ENCODE data around the gene CUL3. TPM values are rescaled to one million over a fixed set of nuclear protein-coding genes. Genes with fewer than 3 reads are reported as not detected.

CUL3 gene
- total and polyA plus RNA-seq, 2 of the 13 experiments (the other 11 are each of a cell fraction or from before 2014, with no cell fraction given): 33.2 to 62.3 TPM

DNA sequence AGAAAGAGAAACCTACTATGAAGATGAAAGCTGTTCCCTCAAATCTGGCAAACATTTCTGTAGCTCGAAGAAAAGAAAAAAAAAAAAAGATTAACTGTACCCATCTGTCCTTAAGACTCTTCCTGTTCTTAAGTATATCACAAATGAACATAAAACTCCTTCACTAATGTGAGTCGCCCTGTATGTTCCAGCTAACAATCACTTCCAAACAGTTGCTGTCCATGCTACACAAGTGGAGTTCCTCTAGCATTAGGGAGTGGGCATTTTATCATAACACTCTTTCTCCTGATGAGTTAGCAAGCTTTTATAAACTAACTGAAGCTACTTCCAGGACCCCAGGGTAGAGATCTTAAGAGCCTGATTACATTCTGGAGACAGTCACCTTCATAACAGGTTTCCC is 5.8 kb downstream of the CUL3 start (continued):
- TF ChIP-seq AGO1 (IDR thresholded peaks at IDR 0.05; ENCODE audit: low read depth, low read length, poor library complexity, severe bottlenecking): no peak
- TF ChIP-seq ZNF570 (CRISPR knock-in tag; IDR thresholded peaks at IDR 0.05; ENCODE audit: borderline replicate concordance): no peak
- TF ChIP-seq ZNF800 (CRISPR knock-in tag; IDR thresholded peaks at IDR 0.05): no peak
- TF ChIP-seq SATB2 (CRISPR knock-in tag; IDR thresholded peaks at IDR 0.05): no peak
- TF ChIP-seq ZBTB20 (CRISPR knock-in tag; IDR thresholded peaks at IDR 0.05; ENCODE audit: borderline replicate concordance, low read depth): no peak

DNA sequence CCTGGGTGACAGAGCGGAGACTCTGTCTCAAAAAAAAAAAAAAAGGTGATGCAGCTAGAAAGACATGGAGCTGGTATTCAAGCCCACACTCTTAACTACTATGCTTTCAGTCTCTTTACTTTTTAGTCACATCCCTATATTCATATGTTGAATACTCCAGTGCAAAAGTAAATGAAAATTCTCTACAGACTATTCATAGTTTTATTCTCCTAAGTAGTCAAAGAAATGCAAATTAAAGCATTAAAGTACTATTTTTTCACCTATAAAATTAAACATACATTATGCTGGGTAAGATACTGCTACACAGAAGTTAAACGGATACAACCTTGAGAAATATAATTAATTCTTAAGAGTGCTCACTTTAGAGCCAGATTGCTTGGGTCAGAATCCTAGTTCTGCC is 7.6 kb downstream of the CUL3 start:
- Histone ChIP-seq H3K4me3 (replicated peaks in 1 of 3; ENCODE audit: insufficient read depth in 1 of 3, low read depth in 2 of 3, low read length in 3 of 3) (no peak overlapping the region), H3K9ac (ENCODE audit: insufficient read depth, low read depth, low read length) (no peak overlapping the region), H3K27ac (ENCODE audit: extremely low read length, insufficient read depth, low read length) (no peak overlapping the region), H3K4me1 (ENCODE audit: insufficient read depth, low read length) (peaks cover 58% of the 10 kb centered on the region), H3K36me3 (replicated peaks in 1 of 2; ENCODE audit: control insufficient read depth in 1 of 2, insufficient read depth in 2 of 2, low read length in 2 of 2) (peaks cover 0 to 17% of the 10 kb centered on the region in 2 experiments; a peak in 3 of 5 replicates), H3K4me2 (ENCODE audit: low read depth, low read length) (no peak overlapping the region), H3K27me3 (ENCODE audit: control insufficient read depth in 1 of 2, insufficient read depth in 2 of 2, low read length in 2 of 2) (no peaks in the 10 kb centered on the region), H3K9me3 (ENCODE audit: low read length) (no peaks in the 10 kb centered on the region), H2AFZ (ENCODE audit: low read length) (no peak overlapping the region), H3K79me2 (ENCODE audit: insufficient read depth, low read length) (peaks cover 100% of the 10 kb centered on the region), H4K20me1 (ENCODE audit: insufficient read depth, low read length) (peaks cover 78% of the 10 kb centered on the region)
- CTCF ChIA-PET (ENCODE audit: low intra/inter-chr PET ratio, low total read pairs): no interaction called here
- no peak for DNase-seq (ENCODE audit: low spot score)
- BruUV-seq (replicated peaks): no TSS peak
- FAIRE-seq: no peak
- 94% methylated on average over 2 of the region's 2 CpGs for WGBS (ENCODE audit: low lambda C conversion rate)
- in situ Hi-C loops (cut with HindIII; ENCODE audit: extremely low pct_ligation_motif_present, low pct_unique_long_range_greater_than_20kb): no loop called here
- POLR2A ChIA-PET: interaction anchor here (0.7 kb wide), 1 partner anchor 8 kb away, joined by 3 read pairs; no protein-coding TSS in a partner anchor
- no peak for ATAC-seq
- no peak for TF ChIP-seq ZNF10 (CRISPR knock-in tag; IDR thresholded peaks at IDR 0.05; ENCODE audit: borderline replicate concordance, low read depth)
- no peak for TF ChIP-seq NCOA2 (CRISPR knock-in tag; IDR thresholded peaks at IDR 0.05)
- TF ChIP-seq MIER2 (CRISPR knock-in tag; IDR thresholded peaks at IDR 0.05): no peak
- TF ChIP-seq CENPT (CRISPR knock-in tag; IDR thresholded peaks at IDR 0.05; ENCODE audit: low read depth): no peak
- no peak for TF ChIP-seq ZNF567 (CRISPR knock-in tag; IDR thresholded peaks at IDR 0.05; ENCODE audit: borderline replicate concordance)
- TF ChIP-seq HCFC1 (IDR thresholded peaks at IDR 0.05; ENCODE audit: low read depth, low read length): no peak
- no peak for TF ChIP-seq ZNF781 (CRISPR knock-in tag; IDR thresholded peaks at IDR 0.05; ENCODE audit: borderline replicate concordance, not compliant biosample characterization)
- no peak for TF ChIP-seq CHD4 (IDR thresholded peaks at IDR 0.05; ENCODE audit: borderline replicate concordance, low read length)
- TF ChIP-seq ZNF652 (CRISPR knock-in tag; IDR thresholded peaks at IDR 0.05; ENCODE audit: borderline replicate concordance, low read depth): no peak
- no peak for TF ChIP-seq ZBTB21 (CRISPR knock-in tag; IDR thresholded peaks at IDR 0.05)
- no peak for TF ChIP-seq TOPORS (CRISPR knock-in tag; IDR thresholded peaks at IDR 0.05)
- no peak for TF ChIP-seq ZNF83 (CRISPR knock-in tag; IDR thresholded peaks at IDR 0.05; ENCODE audit: borderline replicate concordance)
- TF ChIP-seq DNMT3B (CRISPR knock-in tag; conservative IDR thresholded peaks at IDR 0.05): no peak
- TF ChIP-seq, protein P1, sequence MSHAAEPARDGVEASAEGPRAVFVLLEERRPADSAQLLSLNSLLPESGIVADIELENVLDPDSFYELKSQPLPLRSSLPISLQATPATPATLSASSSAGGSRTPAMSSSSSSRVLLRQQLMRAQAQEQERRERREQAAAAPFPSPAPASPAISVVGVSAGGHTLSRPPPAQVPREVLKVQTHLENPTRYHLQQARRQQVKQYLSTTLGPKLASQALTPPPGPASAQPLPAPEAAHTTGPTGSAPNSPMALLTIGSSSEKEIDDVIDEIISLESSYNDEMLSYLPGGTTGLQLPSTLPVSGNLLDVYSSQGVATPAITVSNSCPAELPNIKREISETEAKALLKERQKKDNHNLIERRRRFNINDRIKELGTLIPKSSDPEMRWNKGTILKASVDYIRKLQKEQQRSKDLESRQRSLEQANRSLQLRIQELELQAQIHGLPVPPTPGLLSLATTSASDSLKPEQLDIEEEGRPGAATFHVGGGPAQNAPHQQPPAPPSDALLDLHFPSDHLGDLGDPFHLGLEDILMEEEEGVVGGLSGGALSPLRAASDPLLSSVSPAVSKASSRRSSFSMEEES (CRISPR knock-in tag; IDR thresholded peaks at IDR 0.05): no peak
- TF ChIP-seq ZBTB42 (CRISPR knock-in tag; IDR thresholded peaks at IDR 0.05): no peak
- no peak for TF ChIP-seq NFATC3 (CRISPR knock-in tag; IDR thresholded peaks at IDR 0.05)
- intact Hi-C loops (cut with micrococcal nuclease; ENCODE audit: unreplicated experiment): loop anchor here (5.0 kb wide), 1 partner anchor 40 kb away; no protein-coding TSS in a partner anchor
